Gastrocnemius medialis (tissue), 4 donors: ENCODE data around the gene TMEM176B. TPM values are rescaled to one million over a fixed set of nuclear protein-coding genes. Genes with fewer than 3 reads are reported as not detected.

Experiments
- ATAC-seq, 2 donors: fragments of 150-250 bp; one replicate each; pipeline ENCODE4 v1.9.1; 2016
- DNase-seq, 2 donors: peaks; one replicate each; pipeline ENCODE4 v3.0.0-alpha.2; 2019
- H3K27ac ChIP-seq, 4 donors: fragments of 200-600 bp; sonication (generic); 1 replicate in 1 of 4; 2 replicates in 3 of 4; pipeline ENCODE4 v1.5.1; 2016 to 2018; ENCODE audit warnings: mild to moderate bottlenecking in 2 of 4, moderate library complexity in 1 of 4
- H3K27me3 ChIP-seq, 3 donors: fragments of 200-600 bp; sonication (generic) in 2 of 3; 1 replicate in 1 of 3; 2 replicates in 2 of 3; pipeline versions ENCODE4 v1.5.1 to v1.6.0; 2016 to 2019; ENCODE audit warnings: mild to moderate bottlenecking in 1 of 3, moderate library complexity in 1 of 3
- H3K36me3 ChIP-seq, 2 donors: fragments of 200-600 bp; sonication (generic) in 1 of 2; one replicate each; pipeline ENCODE4 v1.5.1; 2017 to 2018
- H3K4me1 ChIP-seq, 2 donors: fragments of 200-600 bp; sonication (generic) in 1 of 2; one replicate each; pipeline ENCODE4 v1.5.1; 2016 to 2017; ENCODE audit warnings: mild to moderate bottlenecking in 2 of 2
- H3K4me3 ChIP-seq, 4 donors: fragments of 200-600 bp; sonication (generic) in 3 of 4; 1 replicate in 1 of 4; 2 replicates in 3 of 4; pipeline ENCODE4 v1.5.1; 2016 to 2019; ENCODE audit warnings: mild to moderate bottlenecking in 2 of 4
- H3K9me3 ChIP-seq, 3 donors: fragments of 200-600 bp; sonication (generic) in 2 of 3; 1 replicate in 1 of 3; 2 replicates in 2 of 3; pipeline ENCODE4 v1.5.1; 2016 to 2019
- POLR2A ChIP-seq, 2 donors: fragments of 450-650 bp; IDR thresholded peaks; one replicate each; pipeline ENCODE4 v1.6.1; 2017; ENCODE audit warnings: antibody characterized with exemption in 2 of 2, mild to moderate bottlenecking in 2 of 2, moderate library complexity in 2 of 2
- in situ Hi-C, 4 donors: fragments of 200-750 bp; cut with MboI; loops; one replicate each; pipeline versions ENCODE4 v1.15.0 to v1.8.0; 2017; ENCODE audit warnings: low sequenced_read_pairs in 4 of 4
- intact Hi-C: fragments of 100-400 bp; cut with DNase I; formaldehyde crosslinking; loops from one replicate; pipeline ENCODE4 v1.15.1; 2023; ENCODE audit warnings: low total_unique reads
- total RNA-seq, 4 donors: library from RNA; depleted of rRNA; stranded (reverse); fragments of >200 nt; gene quantifications; one replicate each; pipeline versions ENCODE4 v1.1.0 to v1.2.3, GENCODE V29; 2016
- TF ChIP-seq, protein P1 (sequence below), 5 experiments: fragments of 450-650 bp in 3 of 5; fragments of 200-600 bp in 2 of 5; sonication (generic) in 2 of 5; IDR thresholded peaks in 4 of 5; conservative IDR thresholded peaks in 1 of 5; 1 replicate in 4 of 5; 2 replicates in 1 of 5; pipeline ENCODE4 v1.5.1; 2016 to 2019; ENCODE audit warnings: antibody characterized with exemption in 5 of 5, mild to moderate bottlenecking in 3 of 5, moderate library complexity in 3 of 5

TMEM176B gene
- total RNA-seq, 4 donors from 2014 or later = 5.8 to 9.6 (median 7.6) TPM

DNA sequence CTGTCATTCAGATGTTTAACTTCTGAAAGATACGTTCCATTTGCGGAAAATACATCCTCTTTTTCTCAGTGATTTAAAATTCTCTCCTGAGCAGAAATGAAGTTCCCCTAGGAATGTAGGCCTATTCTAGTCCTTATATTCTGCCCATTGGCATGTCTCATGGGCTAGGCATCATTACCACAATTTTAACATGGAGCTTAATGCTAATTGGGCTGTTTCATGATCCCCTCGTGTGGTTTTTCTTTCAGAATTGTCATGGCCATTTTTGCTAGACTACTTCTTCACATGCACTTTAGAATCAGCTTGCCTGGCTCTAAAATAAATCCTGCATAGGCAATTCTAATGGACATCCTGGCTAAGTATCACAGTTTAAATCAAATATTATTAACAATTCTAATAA is 1.0 kb downstream of the TMEM176B start:
- TF ChIP-seq POLR2A (IDR thresholded peaks at IDR 0.05) = no peak
- TF ChIP-seq, protein P1, sequence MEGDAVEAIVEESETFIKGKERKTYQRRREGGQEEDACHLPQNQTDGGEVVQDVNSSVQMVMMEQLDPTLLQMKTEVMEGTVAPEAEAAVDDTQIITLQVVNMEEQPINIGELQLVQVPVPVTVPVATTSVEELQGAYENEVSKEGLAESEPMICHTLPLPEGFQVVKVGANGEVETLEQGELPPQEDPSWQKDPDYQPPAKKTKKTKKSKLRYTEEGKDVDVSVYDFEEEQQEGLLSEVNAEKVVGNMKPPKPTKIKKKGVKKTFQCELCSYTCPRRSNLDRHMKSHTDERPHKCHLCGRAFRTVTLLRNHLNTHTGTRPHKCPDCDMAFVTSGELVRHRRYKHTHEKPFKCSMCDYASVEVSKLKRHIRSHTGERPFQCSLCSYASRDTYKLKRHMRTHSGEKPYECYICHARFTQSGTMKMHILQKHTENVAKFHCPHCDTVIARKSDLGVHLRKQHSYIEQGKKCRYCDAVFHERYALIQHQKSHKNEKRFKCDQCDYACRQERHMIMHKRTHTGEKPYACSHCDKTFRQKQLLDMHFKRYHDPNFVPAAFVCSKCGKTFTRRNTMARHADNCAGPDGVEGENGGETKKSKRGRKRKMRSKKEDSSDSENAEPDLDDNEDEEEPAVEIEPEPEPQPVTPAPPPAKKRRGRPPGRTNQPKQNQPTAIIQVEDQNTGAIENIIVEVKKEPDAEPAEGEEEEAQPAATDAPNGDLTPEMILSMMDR (IDR thresholded peaks at IDR 0.05 in 4 of 5, conservative IDR thresholded peaks at IDR 0.05 in 1 of 5) = no peak
- in situ Hi-C loops = loop anchor here in 3 of 4 donors (25.0 kb wide), 1 partner anchor 188 kb away; the partner anchor contains the start of genes KCNH2 (in 3 of the 3) and NOS3 (in 3 of the 3)
- Histone ChIP-seq H3K27ac (no peak overlapping the region), H3K27me3 (peaks cover 18 to 35% (median 25%) of the 10 kb centered on the region in 3 donors), H3K9me3 (no peaks in the 10 kb centered on the region), H3K4me1 (no peaks in the 10 kb centered on the region), H3K36me3 (no peaks in the 10 kb centered on the region), H3K4me3 (no peak overlapping the region)
- no peak for DNase-seq
- no peak for ATAC-seq
- intact Hi-C loops = no loop called here

DNA sequence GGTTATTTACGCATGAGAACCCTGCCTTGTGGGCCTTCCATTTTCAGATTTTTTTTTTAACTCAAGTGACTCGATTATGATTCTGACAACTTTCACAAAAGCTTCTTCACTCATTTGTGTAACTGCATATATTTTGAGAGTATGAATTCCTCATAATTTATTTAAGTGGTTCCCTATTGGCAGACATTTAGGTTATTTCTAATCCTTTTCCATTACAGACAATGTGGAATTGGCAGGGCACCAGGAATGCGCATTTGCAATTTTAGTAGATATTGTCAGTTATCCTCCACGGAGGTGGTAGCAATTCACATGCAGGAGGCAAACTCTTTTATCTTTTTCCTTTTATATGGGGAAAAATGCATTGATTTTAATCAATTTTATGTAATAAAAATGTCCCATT is 2.5 kb downstream of the TMEM176B start:
- H3K4me3 ChIP-seq = no peak overlapping the region
- TF ChIP-seq POLR2A (IDR thresholded peaks at IDR 0.05) = no peak
- TF ChIP-seq, protein P1 (IDR thresholded peaks at IDR 0.05 in 4 of 5, conservative IDR thresholded peaks at IDR 0.05 in 1 of 5) = no peak
- H3K36me3 ChIP-seq = no peaks in the 10 kb centered on the region
- peaks cover 18 to 32% (median 25%) of the 10 kb centered on the region in 3 donors for H3K27me3 ChIP-seq
- intact Hi-C loops = no loop called here
- ATAC-seq = no peak
- in situ Hi-C loops = loop anchor here in 3 of 4 donors (25.0 kb wide), 1 partner anchor 190 kb away; the partner anchor contains the start of genes KCNH2 (in 3 of the 3) and NOS3 (in 3 of the 3)
- H3K27ac ChIP-seq = no peak overlapping the region
- H3K4me1 ChIP-seq = no peaks in the 10 kb centered on the region
- DNase-seq = no peak
- no peaks in the 10 kb centered on the region for H3K9me3 ChIP-seq

DNA sequence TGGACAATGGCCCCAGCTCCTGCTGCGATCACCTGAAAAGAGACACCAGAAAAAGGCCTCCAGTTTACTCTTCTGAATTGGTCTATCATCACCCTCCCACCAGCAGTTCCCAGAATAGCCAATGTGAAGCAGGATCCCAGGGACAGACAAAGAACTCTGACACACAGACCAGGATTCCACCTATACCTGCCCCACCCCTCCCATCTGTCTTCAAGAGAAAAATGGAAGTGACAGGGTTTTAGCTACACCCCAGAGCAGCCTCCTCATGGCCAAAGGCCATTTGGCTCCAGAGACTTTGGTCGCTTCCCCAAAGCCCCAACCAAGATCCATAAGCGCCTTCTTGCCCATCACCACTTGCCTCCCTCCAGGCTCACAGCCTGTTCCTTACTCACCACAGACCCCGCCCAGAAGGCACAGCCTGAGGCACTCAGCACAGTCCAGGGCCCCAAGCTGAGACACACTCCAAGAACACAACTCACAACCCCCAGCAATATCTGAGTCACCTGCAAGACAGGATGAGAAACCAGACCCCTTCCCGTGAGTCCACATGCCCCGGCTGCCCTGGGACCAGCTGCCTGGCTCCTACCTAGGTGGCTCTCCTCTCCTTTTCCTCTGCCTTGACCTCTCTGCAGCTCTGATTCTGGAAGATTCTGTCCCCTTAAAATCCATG is 6.5 kb downstream of the TMEM176B start:
- Histone ChIP-seq H3K4me1 (peaks cover 0 to 3% of the 10 kb centered on the region in 2 donors), H3K4me3 (no peak overlapping the region), H3K27ac (no peak overlapping the region), H3K27me3 (peaks cover 0 to 2% (median 0%) of the 10 kb centered on the region in 3 donors), H3K36me3 (no peaks in the 10 kb centered on the region), H3K9me3 (no peaks in the 10 kb centered on the region)
- in situ Hi-C loops (loop anchor here in 3 of 4 donors (25.0 kb wide), 1 partner anchor 194 kb away; the partner anchor contains the start of genes KCNH2 (in 3 of the 3) and NOS3 (in 3 of the 3)), intact Hi-C loops (no loop called here)
- ATAC-seq = no peak
- TF ChIP-seq, protein P1 (IDR thresholded peaks at IDR 0.05 in 4 of 5, conservative IDR thresholded peaks at IDR 0.05 in 1 of 5) = no peak
- TF ChIP-seq POLR2A (IDR thresholded peaks at IDR 0.05) = no peak
- DNase-seq = no peak

DNA sequence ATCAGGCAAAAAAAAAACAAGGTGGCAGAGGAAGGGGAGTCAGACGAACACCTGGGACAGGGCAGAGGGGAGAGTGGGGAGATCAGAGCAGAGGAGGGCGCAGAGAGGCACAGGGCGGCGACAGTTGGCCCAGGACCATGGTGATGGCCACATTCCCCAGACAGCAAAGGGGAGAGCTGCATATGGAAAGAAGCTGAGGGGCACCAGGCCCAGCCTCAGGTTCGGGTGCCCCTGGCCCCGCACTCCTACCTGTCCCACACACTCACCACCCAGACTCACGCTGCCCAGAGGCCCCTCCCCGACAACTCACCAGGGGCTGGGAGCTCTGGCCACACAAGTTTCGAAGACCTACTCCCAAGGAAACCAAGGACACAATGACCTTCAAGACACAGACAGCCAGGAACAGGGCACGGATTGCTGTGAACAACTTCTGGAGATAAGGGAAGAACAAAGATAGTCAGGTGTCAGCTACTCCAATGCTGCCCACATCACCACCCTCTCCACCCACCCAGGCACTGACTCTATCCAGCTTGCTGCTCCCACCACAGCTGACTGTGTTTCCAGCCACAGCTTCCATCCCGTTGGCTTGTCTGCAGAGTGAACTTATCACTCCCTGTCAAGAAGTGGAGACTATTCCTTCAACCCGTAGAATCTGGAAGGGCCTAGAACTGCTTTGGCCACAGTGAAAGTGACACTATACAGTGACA is 8.3 kb downstream of the TMEM176B start:
- in situ Hi-C loops (loop anchor here in 3 of 4 donors (25.0 kb wide), 1 partner anchor 195 kb away; the partner anchor contains the start of genes KCNH2 (in 3 of the 3) and NOS3 (in 3 of the 3)), intact Hi-C loops (no loop called here)
- H3K4me1 ChIP-seq = peaks cover 4 to 14% of the 10 kb centered on the region in 2 donors
- no peak overlapping the region for H3K27ac ChIP-seq
- no peaks in the 10 kb centered on the region for H3K9me3 ChIP-seq
- no peak for TF ChIP-seq POLR2A (IDR thresholded peaks at IDR 0.05)
- TF ChIP-seq, protein P1 (IDR thresholded peaks at IDR 0.05 in 4 of 5, conservative IDR thresholded peaks at IDR 0.05 in 1 of 5) = no peak
- ATAC-seq = no peak
- no peak for DNase-seq
- H3K4me3 ChIP-seq = no peak overlapping the region
- H3K36me3 ChIP-seq = no peaks in the 10 kb centered on the region
- no peaks in the 10 kb centered on the region for H3K27me3 ChIP-seq
